Gastroesophageal sphincter (tissue), 4 donors: ENCODE data around the gene GGNBP2. TPM values are rescaled to one million over a fixed set of nuclear protein-coding genes. Genes with fewer than 3 reads are reported as not detected.
A peak's percentile ranks its signal among the peaks of the same experiment; 100 is the strongest.

Experiments used
- ATAC-seq: fragments of 150-250 bp; one replicate; pipeline ENCODE4 v1.9.1; 2016; ENCODE audit warnings: mild to moderate bottlenecking, moderate library complexity
- H3K27ac ChIP-seq, 4 donors: fragments of 200-600 bp; sonication (generic) in 3 of 4; 1 replicate in 3 of 4; 2 replicates in 1 of 4; pipeline ENCODE4 v1.5.1; 2016 to 2019
- H3K27me3 ChIP-seq: fragments of 200-600 bp; sonication (generic); one replicate; pipeline ENCODE4 v1.5.1; 2019
- H3K36me3 ChIP-seq, 2 donors: fragments of 200-600 bp; sonication (generic); one replicate each; pipeline ENCODE4 v1.5.1; 2019; ENCODE audit warnings: control low read depth in 1 of 2
- H3K4me1 ChIP-seq, 3 donors: fragments of 200-600 bp; sonication (generic); 1 replicate in 2 of 3; 2 replicates in 1 of 3; pipeline ENCODE4 v1.5.1; 2016 to 2019; ENCODE audit warnings: control low read depth in 2 of 3
- H3K4me3 ChIP-seq, 2 donors: fragments of 200-600 bp; sonication (generic); one replicate each; pipeline ENCODE4 v1.5.1; 2019; ENCODE audit warnings: mild to moderate bottlenecking in 1 of 2, moderate library complexity in 1 of 2
- H3K9me3 ChIP-seq, 3 donors: fragments of 200-600 bp; sonication (generic); one replicate each; pipeline ENCODE4 v1.5.1; 2017 to 2019; ENCODE audit warnings: control low read depth in 2 of 3
- EP300 ChIP-seq: sonication (generic); formaldehyde crosslinking; IDR thresholded peaks from one replicate; pipeline ENCODE4 v1.6.1; 2017; ENCODE audit warnings: antibody characterized with exemption, mild to moderate bottlenecking
- POLR2A ChIP-seq, 2 donors: fragments of 450-650 bp; IDR thresholded peaks; one replicate each; pipeline ENCODE4 v1.6.1; 2017; ENCODE audit warnings: antibody characterized with exemption in 2 of 2, mild to moderate bottlenecking in 2 of 2, moderate library complexity in 1 of 2
- POLR2AphosphoS5 ChIP-seq: sonication (generic); formaldehyde crosslinking; IDR thresholded peaks from one replicate; pipeline ENCODE4 v1.6.1; 2017; ENCODE audit warnings: antibody characterized with exemption
- WGBS, 2 donors: methylation state at CpG; one replicate each; pipeline ENCODE4 v1.1.5; 2018; ENCODE audit warnings: low coverage in 1 of 2; 5-methylcytosine and 5-hydroxymethylcytosine counted together
- total RNA-seq, 4 donors: library from RNA; depleted of rRNA; stranded (reverse); fragments of >200 nt; gene quantifications; one replicate each; pipeline ENCODE4 v1.1.0, GENCODE V29; 2016
- TF ChIP-seq, protein P1 (sequence below), 4 experiments: fragments of 200-600 bp in 2 of 4; fragments of 450-650 bp in 2 of 4; sonication (generic) in 1 of 4; IDR thresholded peaks; one replicate each; pipeline ENCODE4 v1.5.1; 2017 to 2019; ENCODE audit warnings: antibody characterized with exemption in 4 of 4, mild to moderate bottlenecking in 2 of 4, moderate library complexity in 2 of 4

Gene GGNBP2
- total RNA-seq, 4 donors from 2014 or later, result 40.1 to 62.9 (median 53.6) TPM

GRCh38 chr17:36546418-36547093 lies 1.8 kb downstream of the GGNBP2 start:
- Histone ChIP-seq H3K9me3 (no peaks in the 10 kb centered on the region), H3K27ac (peak overlapping the region; percentile 76 to 100 (median 100)), H3K4me1 (peaks cover 0 to 75% (median 18%) of the 10 kb centered on the region in 3 donors), H3K27me3 (no peaks in the 10 kb centered on the region), H3K36me3 (peaks cover 0 to 13% of the 10 kb centered on the region in 2 donors), H3K4me3 (peak overlapping the region; percentile 71 to 100)
- TF ChIP-seq EP300 (no peak), POLR2A (IDR thresholded peaks at IDR 0.05) (no peak), POLR2AphosphoS5 (no peak)
- TF ChIP-seq, protein P1, sequence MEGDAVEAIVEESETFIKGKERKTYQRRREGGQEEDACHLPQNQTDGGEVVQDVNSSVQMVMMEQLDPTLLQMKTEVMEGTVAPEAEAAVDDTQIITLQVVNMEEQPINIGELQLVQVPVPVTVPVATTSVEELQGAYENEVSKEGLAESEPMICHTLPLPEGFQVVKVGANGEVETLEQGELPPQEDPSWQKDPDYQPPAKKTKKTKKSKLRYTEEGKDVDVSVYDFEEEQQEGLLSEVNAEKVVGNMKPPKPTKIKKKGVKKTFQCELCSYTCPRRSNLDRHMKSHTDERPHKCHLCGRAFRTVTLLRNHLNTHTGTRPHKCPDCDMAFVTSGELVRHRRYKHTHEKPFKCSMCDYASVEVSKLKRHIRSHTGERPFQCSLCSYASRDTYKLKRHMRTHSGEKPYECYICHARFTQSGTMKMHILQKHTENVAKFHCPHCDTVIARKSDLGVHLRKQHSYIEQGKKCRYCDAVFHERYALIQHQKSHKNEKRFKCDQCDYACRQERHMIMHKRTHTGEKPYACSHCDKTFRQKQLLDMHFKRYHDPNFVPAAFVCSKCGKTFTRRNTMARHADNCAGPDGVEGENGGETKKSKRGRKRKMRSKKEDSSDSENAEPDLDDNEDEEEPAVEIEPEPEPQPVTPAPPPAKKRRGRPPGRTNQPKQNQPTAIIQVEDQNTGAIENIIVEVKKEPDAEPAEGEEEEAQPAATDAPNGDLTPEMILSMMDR (IDR thresholded peaks at IDR 0.05), result no peak
- no peak for ATAC-seq
- WGBS, 2 donors, result 11 to 12% methylated on average over 7 of the region's 7 CpGs

GRCh38 chr17:36547776-36548175 lies 3.1 kb downstream of the GGNBP2 start:
- Histone ChIP-seq H3K4me1 (peaks cover 0 to 83% (median 18%) of the 10 kb centered on the region in 3 donors), H3K4me3 (peak overlapping the region in 1 of 2 donors; percentile 100), H3K9me3 (no peaks in the 10 kb centered on the region), H3K36me3 (peaks cover 0 to 13% of the 10 kb centered on the region in 2 donors), H3K27me3 (no peaks in the 10 kb centered on the region), H3K27ac (peak overlapping the region in 1 of 4 donors; percentile 59)
- ATAC-seq, result no peak
- TF ChIP-seq POLR2A (IDR thresholded peaks at IDR 0.05) (no peak), EP300 (no peak), POLR2AphosphoS5 (no peak)
- TF ChIP-seq, protein P1 (IDR thresholded peaks at IDR 0.05), result no peak

GRCh38 chr17:36550491-36551417 lies 6.0 kb downstream of the GGNBP2 start:
- WGBS, 2 donors, result 81 to 82% methylated on average over 5 to 8 of the region's 8 CpGs

DNA sequence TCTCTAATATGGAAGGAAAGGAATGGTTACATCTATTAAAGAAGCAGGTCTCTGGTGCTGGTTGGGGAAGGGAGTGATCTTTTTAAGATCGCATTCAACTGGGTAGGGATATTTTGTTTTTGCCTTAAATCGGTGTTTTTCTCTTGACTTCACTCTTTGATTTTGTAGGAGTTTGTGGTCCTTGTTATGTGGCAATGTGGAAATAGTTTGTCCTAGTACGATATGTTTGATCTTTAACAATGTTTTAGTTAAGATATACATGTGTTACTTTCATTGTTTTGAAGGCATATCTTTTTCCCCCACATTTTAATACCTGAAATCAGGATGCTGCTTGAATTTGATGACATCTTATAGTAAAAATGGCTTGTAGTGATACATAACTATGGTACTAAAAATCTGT lies 8.7 kb downstream of the GGNBP2 start:
- no peak for ATAC-seq
- H3K9me3 ChIP-seq, result no peaks in the 10 kb centered on the region
- 75 to 94% methylated on average over 3 of the region's 3 CpGs for WGBS, 2 donors
- peak overlapping the region in 1 of 4 donors; percentile 12 for H3K27ac ChIP-seq
- peaks cover 0 to 74% (median 6%) of the 10 kb centered on the region in 3 donors for H3K4me1 ChIP-seq
- H3K36me3 ChIP-seq, result peaks cover 0 to 43% of the 10 kb centered on the region in 2 donors
- TF ChIP-seq POLR2AphosphoS5 (no peak), POLR2A (IDR thresholded peaks at IDR 0.05) (no peak), EP300 (no peak)
- TF ChIP-seq, protein P1 (IDR thresholded peaks at IDR 0.05), result no peak
- H3K27me3 ChIP-seq, result no peaks in the 10 kb centered on the region
- H3K4me3 ChIP-seq, result no peak overlapping the region

More at GRCh38 chr17:36550491-36551417, 6.0 kb downstream of the GGNBP2 start:
- Histone ChIP-seq H3K4me3 (no peak overlapping the region), H3K4me1 (peaks cover 0 to 95% (median 21%) of the 10 kb centered on the region in 3 donors), H3K27me3 (no peaks in the 10 kb centered on the region), H3K36me3 (peaks cover 0 to 22% of the 10 kb centered on the region in 2 donors), H3K27ac (no peak overlapping the region), H3K9me3 (no peaks in the 10 kb centered on the region)
- no peak for ATAC-seq
- TF ChIP-seq POLR2A (IDR thresholded peaks at IDR 0.05), result no peak
- TF ChIP-seq, protein P1 (IDR thresholded peaks at IDR 0.05), result no peak
- TF ChIP-seq EP300, result no peak
- TF ChIP-seq POLR2AphosphoS5, result no peak
